Breast epithelium (tissue), 3 donors: ENCODE data around the gene POLDIP2.
A peak's percentile ranks its signal among the peaks of the same experiment; 100 is the strongest.

Source experiments
- CTCF ChIP-seq, 3 donors: fragments of 450-650 bp; IDR thresholded peaks; one replicate each; pipeline ENCODE4 v1.5.1; 2016 to 2017; ENCODE audit warnings: antibody characterized with exemption in 3 of 3, mild to moderate bottlenecking in 3 of 3, moderate library complexity in 3 of 3
- POLR2A ChIP-seq: fragments of 450-650 bp; IDR thresholded peaks from one replicate; pipeline ENCODE4 v1.6.1; 2016; ENCODE audit warnings: antibody characterized with exemption, mild to moderate bottlenecking, moderate library complexity

- TF ChIP-seq POLR2A = no peak
- TF ChIP-seq CTCF (IDR thresholded peaks at IDR 0.05) = peak in 1 of 3 donors; percentile 20
Measured at GRCh38 chr17:28346746-28347246, 10.5 kb downstream of the POLDIP2 start.
